Vagina (tissue), 2 donors: ENCODE measurements around the gene SHC4. TPM values are rescaled to one million over a fixed set of nuclear protein-coding genes. Genes with fewer than 3 reads are reported as not detected.

ENCODE experiments used
- DNase-seq, 2 donors: peaks; one replicate each; pipeline ENCODE4 v3.0.0-alpha.2; 2017; ENCODE audit errors: extremely low spot score in 2 of 2
- H3K27ac ChIP-seq: fragments of 200-600 bp; sonication (generic); one replicate; pipeline ENCODE4 v1.5.1; 2019
- H3K27me3 ChIP-seq: fragments of 200-600 bp; sonication (generic); one replicate; pipeline ENCODE4 v1.5.1; 2019
- H3K36me3 ChIP-seq, 2 donors: fragments of 200-600 bp; sonication (generic); one replicate each; pipeline ENCODE4 v1.5.1; 2017 to 2019
- H3K4me1 ChIP-seq: fragments of 200-600 bp; sonication (generic); one replicate; pipeline ENCODE4 v1.5.1; 2019
- H3K4me3 ChIP-seq, 2 donors: fragments of 200-600 bp; sonication (generic); 1 replicate in 1 of 2; 2 replicates in 1 of 2; pipeline ENCODE4 v1.5.1; 2016 to 2019
- H3K9me3 ChIP-seq: fragments of 200-600 bp; sonication (generic); one replicate; pipeline ENCODE4 v1.5.1; 2019
- CTCF ChIP-seq, 3 experiments: fragments of 450-650 bp in 2 of 3; fragments of 200-600 bp in 1 of 3; sonication (generic) in 1 of 3; IDR thresholded peaks; one replicate each; pipeline ENCODE4 v1.5.1; 2017 to 2019; ENCODE audit warnings: antibody characterized with exemption in 3 of 3, mild to moderate bottlenecking in 2 of 3, moderate library complexity in 2 of 3
- POLR2A ChIP-seq, 2 donors: fragments of 450-650 bp; IDR thresholded peaks; one replicate each; pipeline ENCODE4 v1.6.1; 2017; ENCODE audit warnings: antibody characterized with exemption in 2 of 2, mild to moderate bottlenecking in 2 of 2, moderate library complexity in 2 of 2
- POLR2AphosphoS5 ChIP-seq, 2 donors: sonication (generic); formaldehyde crosslinking; IDR thresholded peaks; one replicate each; pipeline ENCODE4 v1.9.0; 2017; ENCODE audit warnings: antibody characterized with exemption in 2 of 2, mild to moderate bottlenecking in 2 of 2, low read depth in 1 of 2; ENCODE audit not compliant: insufficient read depth in 1 of 2
- intact Hi-C: fragments of 100-400 bp; cut with DNase I; formaldehyde crosslinking; loops from one replicate; pipeline ENCODE4 v1.15.1; 2023
- total RNA-seq: library from RNA; depleted of rRNA; stranded (reverse); fragments of >200 nt; gene quantifications from one replicate; pipeline ENCODE4 v1.2.3, GENCODE V29; 2016

The SHC4 gene
- total RNA-seq, 1 donor from 2014 or later = 0.25 TPM

- Histone ChIP-seq H3K36me3 (no peaks in the 10 kb centered on the region), H3K27me3 (no peaks in the 10 kb centered on the region), H3K9me3 (no peaks in the 10 kb centered on the region), H3K27ac (peak overlapping the region; percentile 75), H3K4me1 (no peaks in the 10 kb centered on the region), H3K4me3 (no peak overlapping the region)
- no peak for DNase-seq
- TF ChIP-seq POLR2AphosphoS5 (IDR thresholded peaks at IDR 0.05; ENCODE audit: insufficient read depth in 1 of 2, low read depth in 1 of 2) (no peak), CTCF (IDR thresholded peaks at IDR 0.05) (no peak), POLR2A (IDR thresholded peaks at IDR 0.05) (no peak)
- intact Hi-C loops = no loop called here
These were observed 73.8 kb downstream of the SHC4 start for GRCh38 chr15:48889925-48890324.

- no peak overlapping the region for H3K4me3 ChIP-seq
- no peaks in the 10 kb centered on the region for H3K9me3 ChIP-seq
- H3K4me1 ChIP-seq = no peaks in the 10 kb centered on the region
- no peak for DNase-seq
- no peaks in the 10 kb centered on the region for H3K36me3 ChIP-seq
- TF ChIP-seq CTCF (IDR thresholded peaks at IDR 0.05) (no peak), POLR2A (IDR thresholded peaks at IDR 0.05) (no peak), POLR2AphosphoS5 (IDR thresholded peaks at IDR 0.05; ENCODE audit: insufficient read depth in 1 of 2, low read depth in 1 of 2) (no peak)
- H3K27me3 ChIP-seq = no peaks in the 10 kb centered on the region
- intact Hi-C loops = no loop called here
- H3K27ac ChIP-seq = peak overlapping the region; percentile 75
These were observed 74.9 kb downstream of the SHC4 start for GRCh38 chr15:48888836-48889235.

GRCh38 chr15:48888191-48888590 lies 75.5 kb downstream of the SHC4 start:
- Histone ChIP-seq H3K4me3 (no peak overlapping the region), H3K27ac (no peak overlapping the region), H3K36me3 (no peaks in the 10 kb centered on the region), H3K4me1 (no peaks in the 10 kb centered on the region), H3K27me3 (no peaks in the 10 kb centered on the region), H3K9me3 (no peaks in the 10 kb centered on the region)
- intact Hi-C loops = no loop called here
- no peak for DNase-seq
- TF ChIP-seq POLR2AphosphoS5 (IDR thresholded peaks at IDR 0.05; ENCODE audit: insufficient read depth in 1 of 2, low read depth in 1 of 2) = no peak
- TF ChIP-seq POLR2A (IDR thresholded peaks at IDR 0.05) = no peak
- no peak for TF ChIP-seq CTCF (IDR thresholded peaks at IDR 0.05)

GRCh38 chr15:48887144-48887543 lies 76.6 kb downstream of the SHC4 start:
- TF ChIP-seq POLR2A (IDR thresholded peaks at IDR 0.05) = no peak
- TF ChIP-seq POLR2AphosphoS5 (IDR thresholded peaks at IDR 0.05; ENCODE audit: insufficient read depth in 1 of 2, low read depth in 1 of 2) = no peak
- TF ChIP-seq CTCF (IDR thresholded peaks at IDR 0.05) = no peak
- Histone ChIP-seq H3K27me3 (no peaks in the 10 kb centered on the region), H3K36me3 (no peaks in the 10 kb centered on the region), H3K4me3 (no peak overlapping the region), H3K4me1 (no peaks in the 10 kb centered on the region), H3K9me3 (no peaks in the 10 kb centered on the region), H3K27ac (no peak overlapping the region)
- DNase-seq = no peak
- intact Hi-C loops = no loop called here

GRCh38 chr15:48883699-48884098 lies 80.0 kb downstream of the SHC4 start:
- Histone ChIP-seq H3K27me3 (no peaks in the 10 kb centered on the region), H3K27ac (no peak overlapping the region), H3K4me1 (peaks cover 20% of the 10 kb centered on the region), H3K4me3 (no peak overlapping the region), H3K9me3 (no peaks in the 10 kb centered on the region), H3K36me3 (no peaks in the 10 kb centered on the region)
- TF ChIP-seq CTCF (IDR thresholded peaks at IDR 0.05) (no peak), POLR2A (IDR thresholded peaks at IDR 0.05) (no peak), POLR2AphosphoS5 (IDR thresholded peaks at IDR 0.05; ENCODE audit: insufficient read depth in 1 of 2, low read depth in 1 of 2) (no peak)
- no peak for DNase-seq
- intact Hi-C loops = no loop called here
